Glomerular endothelial cell (primary cell): ENCODE measurements around the gene ZCCHC7. TPM values are rescaled to one million over a fixed set of nuclear protein-coding genes. Genes with fewer than 3 reads are reported as not detected.
"Not testable (repeated sequence)": the region's sequence is repeated elsewhere in the genome, so short reads cannot be mapped to it uniquely, and the experiment has no call there.

Experiments
- DNase-seq: peaks from one replicate; pipeline ENCODE4 v3.0.0-alpha.2; 2011; ENCODE audit warnings: low read depth, low spot score; ENCODE audit errors: extremely low read depth
- total RNA-seq: library from RNA; depleted of rRNA; stranded (reverse); fragments of >200 nt; gene quantifications from 2 replicates; pipeline ENCODE4 v1.2.3, GENCODE V29; 2015

Gene ZCCHC7
- total RNA-seq, 1 donor from 2014 or later: 20.5 TPM

DNA sequence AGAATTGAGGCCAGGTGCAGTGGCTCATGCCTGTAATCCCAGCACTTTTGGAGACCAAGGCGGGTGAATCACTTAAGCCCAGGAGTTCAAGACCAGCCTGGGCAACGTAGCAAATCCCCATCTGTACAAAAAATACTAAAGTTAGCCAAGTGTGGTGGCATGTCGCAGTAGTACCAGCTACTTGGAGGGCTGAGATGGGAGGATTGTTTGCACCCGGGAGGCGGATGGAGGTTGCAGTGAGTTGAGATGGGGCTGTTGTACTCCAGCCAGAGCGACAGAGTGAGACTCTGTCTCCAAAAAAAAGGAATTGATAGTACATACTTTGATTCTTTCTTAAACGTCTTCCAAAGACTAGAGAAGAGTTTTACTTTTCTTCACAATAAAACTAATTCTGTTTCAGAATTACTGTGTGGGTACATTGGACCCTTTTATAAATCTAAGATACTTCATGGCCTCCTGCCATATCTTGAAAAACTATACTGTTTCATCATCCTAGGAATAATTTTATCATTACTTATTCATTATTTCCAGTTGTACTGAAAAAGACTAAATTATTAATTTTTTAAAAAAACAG lies 170.1 kb downstream of the ZCCHC7 start:
- no peak for DNase-seq

DNA sequence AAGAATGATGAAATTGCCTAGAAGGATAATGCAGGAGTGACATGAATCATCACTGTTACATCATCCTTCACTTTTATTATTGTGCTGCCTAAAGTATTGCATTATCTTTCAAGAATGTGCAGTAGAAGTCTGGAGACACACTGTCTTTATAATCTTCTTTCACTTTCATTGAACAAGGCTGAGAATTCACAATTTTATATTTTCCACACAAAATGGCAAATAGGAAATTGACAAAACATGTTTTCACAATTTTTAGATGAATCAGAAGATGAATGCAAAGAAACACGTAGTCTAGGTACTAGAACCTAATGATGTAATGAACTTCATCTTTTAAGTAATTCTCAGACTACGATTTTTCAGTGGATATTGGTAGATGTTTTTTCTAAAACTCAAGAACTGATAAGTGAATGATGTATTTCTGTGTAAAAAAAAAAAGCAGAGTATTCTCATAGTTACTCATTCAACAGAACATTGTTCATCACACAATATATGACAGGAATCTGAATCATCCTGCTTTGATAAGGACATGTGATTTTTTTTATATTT lies 170.6 kb downstream of the ZCCHC7 start:
- DNase-seq: no peak

DNA sequence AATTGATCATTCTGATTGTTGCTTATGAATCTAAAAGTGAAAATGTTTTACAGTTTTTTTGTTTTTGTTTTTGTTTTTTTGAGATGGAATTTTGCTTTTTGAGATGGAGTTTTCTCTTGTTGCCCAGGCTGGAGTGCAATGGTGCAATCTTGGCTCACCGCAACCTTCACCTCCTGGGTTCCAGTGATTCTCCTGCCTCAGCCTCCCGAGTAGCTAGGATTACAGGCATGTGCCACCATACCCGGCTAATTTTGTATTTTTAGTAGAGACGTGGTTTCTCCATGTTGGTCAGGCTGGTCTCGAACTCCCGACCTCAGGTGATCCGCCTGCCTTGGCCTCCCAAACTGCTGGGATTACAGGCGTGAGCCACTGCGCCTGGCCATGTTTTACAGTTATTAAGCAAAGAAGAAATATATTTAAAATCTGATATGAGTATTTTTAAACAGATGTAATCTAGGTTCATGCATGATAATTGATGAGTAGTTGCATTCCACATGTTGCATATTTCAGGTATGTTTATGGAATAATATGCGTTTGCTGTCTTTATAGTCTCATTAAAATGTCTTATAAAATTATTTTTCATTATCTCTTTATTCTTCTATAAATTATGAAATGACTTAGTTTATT lies 171.4 kb downstream of the ZCCHC7 start:
- DNase-seq: not testable (repeated sequence)

DNA sequence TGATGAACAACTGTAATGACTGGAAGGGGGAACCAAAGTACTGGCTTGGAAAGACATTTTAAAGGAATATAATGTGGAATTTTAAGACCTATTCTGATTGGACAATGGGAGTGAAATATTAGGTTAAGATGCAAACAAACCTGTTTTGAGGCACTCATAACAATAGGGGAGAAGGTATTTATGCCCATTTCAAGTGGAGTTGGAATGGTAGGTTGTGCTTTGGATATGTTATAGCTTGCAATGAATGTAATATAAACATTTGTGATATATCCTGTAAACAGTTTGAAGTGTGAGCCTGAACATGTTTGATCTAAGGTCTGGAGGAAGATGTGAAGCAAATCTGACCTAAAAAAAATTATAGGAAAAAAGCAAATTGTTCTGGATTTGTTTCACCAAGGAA lies 172.5 kb downstream of the ZCCHC7 start:
- DNase-seq: no peak

DNA sequence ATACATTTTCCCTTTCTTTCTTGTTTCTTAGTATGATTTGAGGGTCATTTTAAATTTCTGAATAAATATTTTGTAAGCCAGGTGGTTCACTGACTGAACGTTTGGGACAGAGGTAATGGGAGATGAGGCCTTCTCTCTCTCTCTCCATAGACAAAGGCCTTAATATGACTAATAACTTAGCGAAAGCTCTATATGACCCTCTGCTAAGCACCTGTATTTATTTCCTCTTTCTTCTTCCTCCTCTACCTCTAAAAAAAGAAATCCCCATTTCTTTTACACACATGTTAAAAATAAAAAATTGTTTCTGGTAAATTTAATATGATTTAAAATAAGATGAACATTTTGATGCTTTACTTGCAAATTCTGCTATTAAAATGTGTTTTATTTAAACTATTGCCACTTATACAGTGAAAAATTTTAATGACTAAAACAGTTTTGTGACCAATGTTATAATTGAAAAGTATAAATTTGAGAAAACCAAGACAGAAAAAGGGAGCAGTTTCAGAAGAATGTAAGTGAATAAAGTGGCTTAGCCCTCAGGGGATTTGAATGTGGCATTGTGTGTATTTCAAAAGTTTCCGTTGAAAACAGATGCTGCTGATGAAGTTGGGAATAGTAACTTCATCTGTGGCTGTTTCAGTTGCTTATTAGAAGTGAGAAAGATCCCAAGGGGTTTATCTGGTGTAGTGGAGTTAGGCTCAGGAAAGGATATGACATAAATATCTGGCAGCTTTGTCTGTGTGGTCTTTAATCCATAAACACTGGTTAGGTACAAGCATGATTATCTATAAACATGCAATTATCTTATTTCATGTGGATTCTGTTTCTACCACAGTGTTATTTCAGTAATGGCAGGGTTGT lies 173.5 kb downstream of the ZCCHC7 start:
- DNase-seq: no peak

DNA sequence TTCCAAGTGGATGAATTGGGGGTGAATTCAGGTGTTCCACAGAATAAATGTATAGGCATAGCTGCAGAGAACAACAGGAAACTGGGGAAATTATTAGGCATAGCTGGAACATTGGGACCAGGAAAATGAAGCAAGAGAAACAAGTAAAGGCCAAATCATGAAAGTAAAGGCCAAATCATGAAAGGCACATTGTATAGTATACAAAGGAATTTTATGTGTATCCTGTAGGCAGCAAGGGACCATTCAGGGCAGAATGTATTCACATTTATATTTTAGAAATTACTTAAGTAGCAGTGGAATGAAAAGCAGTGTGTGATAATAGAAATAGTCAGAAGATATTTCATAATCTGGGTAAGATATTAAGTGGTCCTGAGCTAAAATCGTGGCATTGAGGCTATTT lies 174.8 kb downstream of the ZCCHC7 start:
- DNase-seq: no peak

DNA sequence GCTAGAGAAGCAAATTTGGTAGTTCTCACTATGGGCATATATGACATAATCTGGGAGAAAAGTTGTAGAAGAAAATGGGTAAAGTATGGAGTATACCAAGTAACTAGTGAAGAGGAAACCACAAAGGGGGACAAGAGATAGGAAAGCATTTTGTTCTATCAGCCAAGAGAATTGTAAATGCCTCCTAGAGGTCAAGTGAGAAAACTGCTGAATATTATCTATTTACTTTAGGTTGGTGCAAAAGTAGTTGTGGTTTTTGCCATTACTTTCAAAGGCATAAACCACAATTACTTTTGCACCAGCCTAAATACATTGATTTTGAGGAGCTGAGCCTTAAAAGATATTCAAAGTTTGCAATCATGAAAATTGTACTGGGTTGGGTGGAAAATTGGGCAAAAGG lies 175.4 kb downstream of the ZCCHC7 start:
- DNase-seq: no peak

DNA sequence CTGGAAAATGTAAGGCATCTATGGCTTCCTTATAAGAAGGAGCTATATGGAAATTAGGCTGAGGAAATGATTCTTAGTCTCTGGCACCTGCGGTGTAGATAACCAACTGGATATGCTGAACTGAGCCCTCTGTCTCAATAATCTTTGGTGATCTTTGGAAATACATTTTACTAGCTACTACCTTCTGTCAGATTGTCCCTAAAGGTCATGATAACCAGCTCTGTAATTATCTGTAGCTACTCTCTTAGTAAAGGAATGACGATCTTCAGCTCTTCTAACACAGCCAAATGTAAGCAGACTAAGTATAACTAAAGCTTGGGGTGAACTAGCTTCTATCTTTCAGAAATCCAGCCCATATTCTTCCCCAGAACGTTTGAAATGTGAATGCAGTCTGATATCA lies 177.2 kb downstream of the ZCCHC7 start:
- DNase-seq: no peak

DNA sequence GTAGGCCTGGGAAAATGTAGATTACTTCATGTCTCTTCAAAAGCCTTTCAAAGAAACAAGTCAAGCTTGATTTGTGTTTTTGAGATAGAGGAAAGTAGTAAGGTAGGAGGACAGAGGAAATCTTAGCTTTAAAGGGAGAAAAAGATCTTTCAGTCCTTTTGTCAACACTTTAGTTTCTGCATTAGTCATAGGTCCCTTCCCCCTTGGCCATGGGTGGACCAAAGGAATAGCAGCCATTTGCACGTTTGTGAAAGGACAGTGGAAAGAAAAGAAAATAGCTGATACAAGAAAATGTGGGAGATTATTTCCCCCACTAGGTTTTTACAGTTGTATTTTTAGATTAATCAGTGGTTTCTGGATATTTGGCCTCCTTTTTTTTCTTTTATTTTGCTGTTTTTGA lies 180.2 kb downstream of the ZCCHC7 start:
- no peak for DNase-seq

DNA sequence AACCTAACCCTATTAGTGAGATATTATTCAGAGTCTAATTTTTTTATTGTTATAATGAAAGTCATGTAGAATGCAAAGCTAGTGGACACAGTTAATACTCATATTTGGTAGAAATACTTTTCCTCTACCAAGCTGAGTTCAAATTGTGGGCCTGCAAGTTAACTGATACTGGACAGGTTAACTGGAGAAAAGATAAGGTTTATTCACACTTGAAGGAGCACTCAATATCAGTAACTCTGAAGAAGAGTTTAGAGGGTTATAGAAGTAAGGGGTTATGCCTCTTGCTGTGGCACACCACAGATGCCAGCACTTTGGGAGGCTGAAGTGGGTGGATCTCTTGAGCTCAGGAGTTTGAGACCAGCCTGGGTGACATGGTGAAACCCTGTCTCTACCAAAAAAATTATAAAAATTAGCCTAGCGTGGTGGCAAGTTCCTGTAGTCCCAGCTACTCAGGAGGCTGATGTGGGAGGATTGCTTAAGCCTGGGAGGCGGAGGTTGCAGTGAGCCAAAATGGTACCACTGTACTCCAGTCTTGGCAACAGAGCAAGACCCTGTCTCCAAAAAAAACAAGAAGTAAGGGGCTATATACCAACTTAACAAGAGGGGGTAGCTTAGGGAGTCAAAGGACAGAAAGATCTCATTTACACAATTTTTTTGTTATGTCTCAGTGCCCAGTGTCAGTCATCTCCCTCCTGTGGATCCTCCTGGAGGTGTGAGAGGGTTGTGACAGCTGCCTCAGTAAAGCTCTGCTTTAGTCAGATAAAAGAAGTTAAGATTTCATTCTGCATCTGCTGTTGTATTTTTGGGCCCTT lies 180.9 kb downstream of the ZCCHC7 start:
- no peak for DNase-seq

DNA sequence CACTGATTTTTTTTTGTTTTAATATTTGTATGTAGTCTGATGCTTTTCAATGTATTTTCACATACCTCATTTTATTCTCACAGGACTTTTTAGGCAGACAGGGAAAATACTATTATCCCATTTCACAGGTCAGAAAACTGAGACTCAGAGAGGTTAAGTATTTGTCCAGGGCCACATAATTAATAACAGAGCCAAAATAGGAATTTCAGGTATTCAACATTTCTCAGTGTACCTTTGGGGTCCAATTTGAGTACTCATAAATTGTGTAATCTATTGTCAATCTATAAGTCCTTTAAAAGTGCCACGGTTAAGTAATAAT lies 181.4 kb downstream of the ZCCHC7 start:
- no peak for DNase-seq

DNA sequence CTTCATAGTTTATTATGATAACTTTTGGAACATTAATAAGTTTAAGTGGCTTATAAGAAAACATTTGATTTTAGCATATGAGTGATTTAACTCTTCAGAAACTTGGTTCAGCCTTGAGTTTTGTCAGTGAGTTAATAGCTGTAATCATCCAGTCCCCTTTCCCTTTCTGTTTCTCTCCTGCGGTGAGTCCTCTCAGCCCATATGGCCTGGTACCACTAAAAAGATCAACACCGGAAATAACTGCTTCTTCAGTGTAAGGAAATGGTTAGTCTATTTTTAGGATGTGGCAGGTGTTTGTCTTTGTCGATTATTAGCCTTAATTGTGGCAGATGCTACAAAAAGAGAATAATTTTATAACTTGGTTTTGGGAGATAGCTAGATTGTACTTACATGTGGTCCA lies 181.9 kb downstream of the ZCCHC7 start:
- DNase-seq: no peak

DNA sequence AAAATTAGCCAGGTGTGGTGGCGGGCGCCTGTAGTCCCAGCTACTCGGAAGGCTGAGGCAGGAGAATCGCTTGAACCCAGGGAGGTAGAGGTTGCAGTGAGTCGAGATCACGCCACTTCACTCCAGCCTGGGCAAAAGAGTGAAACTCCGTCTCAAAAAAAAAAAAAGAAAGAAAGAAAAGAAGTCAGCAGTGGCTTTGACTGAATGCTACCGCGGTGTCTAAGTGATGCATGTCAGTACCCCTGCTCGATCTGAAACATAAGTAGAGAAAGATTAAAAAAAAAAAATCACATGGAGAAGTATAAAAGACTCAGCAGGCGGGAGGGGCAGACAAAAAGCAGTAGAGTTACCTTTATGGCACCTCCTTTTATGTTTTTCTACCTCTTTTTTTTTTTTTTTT lies 182.9 kb downstream of the ZCCHC7 start:
- DNase-seq: not testable (repeated sequence)

DNA sequence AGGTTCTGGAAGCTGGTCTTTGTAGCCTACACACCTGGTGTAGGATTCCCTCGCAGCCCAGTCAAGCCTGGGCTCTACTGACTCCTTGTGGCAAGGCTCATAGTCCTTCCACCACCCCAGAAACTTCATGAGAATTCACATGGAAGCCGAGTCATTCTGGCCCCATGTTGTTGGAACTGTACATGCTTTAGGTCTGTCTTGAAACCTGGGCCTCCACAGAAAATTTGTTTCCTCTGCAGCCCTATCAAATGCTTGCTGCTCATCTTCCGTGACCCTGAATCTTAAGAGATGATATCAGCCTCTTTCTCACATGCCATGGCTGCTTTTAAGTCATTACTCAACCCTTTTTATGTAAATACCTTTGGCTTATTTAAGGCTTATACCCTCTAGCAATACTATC lies 188.8 kb downstream of the ZCCHC7 start:
- no peak for DNase-seq

DNA sequence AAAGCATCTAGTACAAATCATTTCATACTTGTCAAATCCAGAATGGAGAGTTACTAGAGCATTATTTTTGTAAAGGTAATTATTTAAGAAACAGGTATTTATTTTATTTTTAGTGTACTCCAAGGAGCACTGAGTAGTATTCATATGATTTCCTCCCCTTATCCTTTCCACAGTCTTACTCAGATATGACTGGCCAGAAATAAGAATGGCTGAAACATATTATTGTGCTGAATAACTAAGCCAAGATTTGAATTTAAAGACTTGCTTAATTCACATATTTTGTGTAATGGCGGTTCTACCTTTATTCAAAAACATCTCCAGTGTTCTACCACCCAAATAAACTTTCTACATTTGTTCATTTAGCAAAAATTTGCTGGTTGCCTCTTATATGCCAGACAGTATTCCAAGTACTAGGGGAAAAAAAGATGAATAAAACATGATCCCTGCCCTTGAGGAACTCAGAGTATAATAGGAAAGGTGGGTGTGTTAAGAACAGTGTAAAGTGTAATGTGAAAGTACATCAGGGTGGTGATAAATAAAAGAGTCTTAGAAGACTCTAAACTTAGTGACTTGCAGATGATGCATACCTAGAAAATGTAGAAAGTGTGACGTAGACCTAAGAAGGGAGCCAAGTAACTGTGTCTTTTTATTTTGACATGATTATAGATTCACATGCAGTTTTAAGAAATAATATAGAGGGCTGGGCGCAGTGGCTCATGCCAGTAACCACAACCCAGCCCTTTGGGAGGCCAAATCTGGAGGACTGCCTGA lies 191.7 kb downstream of the ZCCHC7 start:
- DNase-seq: no peak

DNA sequence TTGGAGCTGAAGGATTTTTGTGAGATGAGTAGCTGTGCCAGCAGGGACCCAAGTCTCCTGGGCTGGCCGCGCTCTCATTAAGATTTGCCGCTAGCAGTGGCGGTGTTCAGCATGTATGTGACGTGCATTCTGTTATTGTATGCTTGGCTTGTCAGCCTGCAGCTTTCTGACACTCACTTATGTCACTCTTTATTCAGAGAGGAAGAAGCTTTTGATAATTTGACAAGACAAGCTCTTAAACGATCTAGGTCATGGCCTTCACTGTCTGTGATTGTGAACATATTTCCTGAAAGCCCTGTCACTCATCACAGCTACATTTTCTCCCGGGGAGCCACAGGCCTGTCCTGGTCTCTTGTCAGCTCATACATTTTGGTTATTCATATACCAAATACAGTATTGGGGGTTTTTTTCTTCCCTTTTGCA lies 203.9 kb downstream of the ZCCHC7 start:
- no peak for DNase-seq

DNA sequence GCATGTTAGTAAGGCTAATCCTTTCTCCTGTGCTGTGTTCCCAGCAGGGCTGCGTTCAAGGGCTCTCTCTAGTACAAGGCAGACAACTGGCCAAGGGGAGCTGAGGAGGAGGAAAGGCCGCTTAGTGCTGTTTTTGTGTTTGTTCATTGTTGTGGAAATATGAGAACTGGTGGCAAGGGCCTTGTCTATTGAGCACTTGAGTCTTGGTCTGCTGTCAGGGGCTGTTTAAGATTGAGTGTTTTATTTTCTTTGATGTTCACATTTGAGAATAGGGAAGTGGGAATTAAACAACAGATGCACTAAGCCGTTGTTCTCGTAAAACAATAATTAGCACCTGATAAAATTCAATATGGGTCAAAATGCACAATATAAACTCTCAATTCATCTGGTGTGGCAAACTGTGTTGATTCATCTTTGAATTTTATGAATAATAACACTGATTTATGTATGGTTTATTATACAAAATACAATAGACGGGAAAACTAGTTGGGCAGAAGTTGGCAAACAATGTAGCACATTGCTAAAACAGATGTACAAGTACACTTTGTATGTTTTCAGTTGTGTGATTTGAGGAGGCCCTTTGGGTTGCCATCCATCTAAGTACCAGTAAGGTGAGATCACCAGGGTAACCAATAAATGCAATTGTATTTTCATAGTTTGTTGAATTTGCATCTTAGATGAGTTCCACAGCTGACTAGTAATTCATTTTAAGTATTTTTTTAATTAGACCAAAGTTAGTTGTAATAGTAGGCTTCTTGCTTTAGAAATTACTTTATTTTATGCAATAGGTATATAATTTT lies 204.5 kb downstream of the ZCCHC7 start:
- DNase-seq: no peak

DNA sequence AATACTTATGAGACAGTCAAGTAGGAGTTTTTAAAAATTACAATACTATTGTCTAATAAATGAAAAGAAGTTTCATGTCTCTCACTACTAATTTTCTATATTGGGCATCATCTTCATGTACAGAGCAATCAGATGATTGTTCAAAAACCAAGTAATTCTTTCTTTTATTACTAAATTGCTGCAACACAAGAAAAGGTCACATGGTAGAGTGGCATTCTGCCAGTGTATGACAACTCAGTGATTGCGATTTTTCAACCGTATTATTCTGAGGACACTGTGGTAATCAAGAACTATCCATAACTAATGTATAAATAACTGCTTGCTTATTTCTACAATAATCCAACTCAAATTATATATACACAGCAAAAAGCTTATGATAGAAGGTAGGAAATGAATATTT lies 205.4 kb downstream of the ZCCHC7 start:
- DNase-seq: no peak

DNA sequence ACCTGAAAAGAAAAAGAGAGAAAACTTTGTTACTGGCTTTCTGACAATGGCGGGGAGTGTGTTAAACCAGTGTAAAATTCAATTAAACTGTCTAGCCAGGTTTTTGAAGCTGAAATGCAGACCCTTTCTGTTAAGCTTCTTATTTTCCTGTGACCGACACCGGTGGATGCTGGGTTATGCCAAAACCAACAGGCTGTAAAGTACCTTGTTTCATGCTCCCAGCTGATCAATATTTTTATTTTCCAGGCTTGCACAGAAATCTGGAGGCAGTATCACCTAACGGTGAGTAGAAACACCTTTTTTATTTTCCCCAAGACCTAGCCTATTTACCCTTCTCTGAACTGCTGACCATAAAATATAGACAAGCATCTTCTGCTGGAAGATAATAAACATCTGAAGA lies 207.2 kb downstream of the ZCCHC7 start:
- no peak for DNase-seq
